ENCODE data around the gene TMEM108. TPM values are rescaled to one million over a fixed set of nuclear protein-coding genes. Genes with fewer than 3 reads are reported as not detected.

The TMEM108 gene
- polyA plus RNA-seq, 1 donor (not counting 4 experiments of a cell fraction or from before 2014, with no cell fraction given) = not detected

- no peak overlapping the region for H3K27ac ChIP-seq (ENCODE audit: control insufficient read depth, insufficient read depth, low read length)
- H3K27me3 ChIP-seq (ENCODE audit: control insufficient read depth, extremely low read depth, insufficient read depth, low read length) = no peaks in the 10 kb centered on the region
- H3K4me3 ChIP-seq (ENCODE audit: control insufficient read depth in 2 of 3, extremely low read depth in 1 of 3, insufficient read depth in 2 of 3, low read depth in 1 of 3, low read length in 3 of 3) = no peak overlapping the region
- dilution Hi-C loops (cut with MboI; ENCODE audit: extremely low pct_ligation_motif_present, low sequenced_read_pairs) = no loop called here
- no peak overlapping the region for H2AFZ ChIP-seq (ENCODE audit: control insufficient read depth, low read length)
- DNase-seq (ENCODE audit: low read depth, low spot score) = no peak
- no peaks in the 10 kb centered on the region for H3K9me3 ChIP-seq (ENCODE audit: control insufficient read depth, low read depth, low read length)
- H4K20me1 ChIP-seq (ENCODE audit: control insufficient read depth, extremely low read depth, insufficient read depth, low read length) = no peaks in the 10 kb centered on the region
- no peaks in the 10 kb centered on the region for H3K9me1 ChIP-seq (ENCODE audit: control insufficient read depth, extremely low read depth, insufficient read depth, low read length)
- H3K79me2 ChIP-seq (ENCODE audit: control insufficient read depth, insufficient read depth, low read length) = no peaks in the 10 kb centered on the region
- H3K9ac ChIP-seq (ENCODE audit: control insufficient read depth, extremely low read depth, insufficient read depth, low read length) = no peak overlapping the region
- no peak overlapping the region for H3K4me2 ChIP-seq (ENCODE audit: control insufficient read depth, extremely low read depth, insufficient read depth, low read depth, low read length)
- no peak for TF ChIP-seq EZH2 (IDR thresholded peaks at IDR 0.05; ENCODE audit: low read length)
- no peak for TF ChIP-seq CTCF (optimal IDR thresholded peaks at IDR 0.05 in 1 of 3, IDR thresholded peaks at IDR 0.05 in 1 of 3, conservative IDR thresholded peaks at IDR 0.05 in 1 of 3; ENCODE audit: extremely low read depth in 1 of 3, insufficient read depth in 2 of 3, low read length in 3 of 3)
- H3K36me3 ChIP-seq (ENCODE audit: control insufficient read depth in 2 of 2, extremely low read depth in 1 of 2, insufficient read depth in 2 of 2, low read length in 2 of 2) = no peaks in the 10 kb centered on the region
- no peak for FAIRE-seq
- no peaks in the 10 kb centered on the region for H3K4me1 ChIP-seq (ENCODE audit: control insufficient read depth, extremely low read depth, insufficient read depth, low read length)
Observed at GRCh38 chr3:133393204-133393603, 355.0 kb downstream of the TMEM108 start.

GRCh38 chr3:133393691-133394474 is 355.7 kb downstream of the TMEM108 start:
- Histone ChIP-seq H3K9ac (ENCODE audit: control insufficient read depth, extremely low read depth, insufficient read depth, low read length) (no peak overlapping the region), H3K27ac (ENCODE audit: control insufficient read depth, insufficient read depth, low read length) (no peak overlapping the region), H3K79me2 (ENCODE audit: control insufficient read depth, insufficient read depth, low read length) (no peaks in the 10 kb centered on the region), H3K36me3 (ENCODE audit: control insufficient read depth in 2 of 2, extremely low read depth in 1 of 2, insufficient read depth in 2 of 2, low read length in 2 of 2) (no peaks in the 10 kb centered on the region), H3K9me3 (ENCODE audit: control insufficient read depth, low read depth, low read length) (no peaks in the 10 kb centered on the region), H2AFZ (ENCODE audit: control insufficient read depth, low read length) (no peak overlapping the region), H3K27me3 (ENCODE audit: control insufficient read depth, extremely low read depth, insufficient read depth, low read length) (no peaks in the 10 kb centered on the region), H3K4me2 (ENCODE audit: control insufficient read depth, extremely low read depth, insufficient read depth, low read depth, low read length) (no peak overlapping the region), H3K4me1 (ENCODE audit: control insufficient read depth, extremely low read depth, insufficient read depth, low read length) (no peaks in the 10 kb centered on the region), H4K20me1 (ENCODE audit: control insufficient read depth, extremely low read depth, insufficient read depth, low read length) (no peaks in the 10 kb centered on the region), H3K4me3 (ENCODE audit: control insufficient read depth in 2 of 3, extremely low read depth in 1 of 3, insufficient read depth in 2 of 3, low read depth in 1 of 3, low read length in 3 of 3) (no peak overlapping the region), H3K9me1 (ENCODE audit: control insufficient read depth, extremely low read depth, insufficient read depth, low read length) (no peaks in the 10 kb centered on the region)
- no peak for FAIRE-seq
- no peak for DNase-seq (ENCODE audit: low read depth, low spot score)
- TF ChIP-seq CTCF (optimal IDR thresholded peaks at IDR 0.05 in 1 of 3, IDR thresholded peaks at IDR 0.05 in 1 of 3, conservative IDR thresholded peaks at IDR 0.05 in 1 of 3; ENCODE audit: extremely low read depth in 1 of 3, insufficient read depth in 2 of 3, low read length in 3 of 3) (no peak), EZH2 (IDR thresholded peaks at IDR 0.05; ENCODE audit: low read length) (no peak)
- dilution Hi-C loops (cut with MboI; ENCODE audit: extremely low pct_ligation_motif_present, low sequenced_read_pairs) = no loop called here

Data from keratinocyte (primary cell).